SK-N-SH (cell line): ENCODE measurements around the gene HTR1D. TPM values are rescaled to one million over a fixed set of nuclear protein-coding genes. Genes with fewer than 3 reads are reported as not detected.
A peak's percentile ranks its signal among the peaks of the same experiment; 100 is the strongest.

Experiments used
- CTCF ChIA-PET: fragments of 300-600, 350-600 bp; formaldehyde crosslinking; extraction: SDS; loops from one replicate; lab custom pipeline; 2021; lab: Yijun Ruan, JAX
- POLR2A ChIA-PET: fragments of 350-600 bp; sonication (Branson Sonifier 250); formaldehyde crosslinking; extraction: SDS; loops from one replicate; lab custom pipeline; 2020; ENCODE audit warnings: antibody characterized with exemption, inconsistent platforms; lab: Yijun Ruan, JAX
- DNase-seq: peaks from one replicate; pipeline ENCODE4 v3.0.0; 2012
- H2AFZ ChIP-seq: fragments of 200-600 bp; sonication (generic); 2 replicates; pipeline ENCODE4 v1.8.1; 2016; ENCODE audit warnings: antibody characterized with exemption, mild to moderate bottlenecking, low read depth
- H3F3A ChIP-seq: fragments of 200-600 bp; sonication (generic); replicated peaks from 2 replicates; pipeline ENCODE3; 2016; ENCODE audit warnings: antibody characterized with exemption, mild to moderate bottlenecking; ENCODE audit not compliant: insufficient read depth
- H3K27ac ChIP-seq, 2 experiments: fragments of 200-500 bp in 1 of 2; fragments of 200-600 bp in 1 of 2; sonication (Bioruptor generic) in 1 of 2; sonication (generic), shearing (Covaris generic) in 1 of 2; 2 replicates each; pipeline versions ENCODE4 v1.5.1 to v1.6.1; 2014 to 2016; ENCODE audit warnings: low read depth in 2 of 2, inconsistent platforms in 1 of 2, low read length in 1 of 2, mild to moderate bottlenecking in 1 of 2, mixed read lengths in 1 of 2
- H3K27me3 ChIP-seq: fragments of 200-600 bp; sonication (generic), shearing (Covaris generic); 2 replicates; pipeline ENCODE4 v1.6.1; 2016; ENCODE audit warnings: mixed run types; ENCODE audit not compliant: insufficient read depth
- H3K36me3 ChIP-seq, 2 experiments: fragments of 200-500 bp in 1 of 2; fragments of 200-600 bp in 1 of 2; sonication (Bioruptor generic) in 1 of 2; sonication (generic) in 1 of 2; replicated peaks in 1 of 2; 2 replicates each; pipeline versions ENCODE3 to v1.5.1; 2014 to 2016; ENCODE audit warnings: low read length in 1 of 2, mild to moderate bottlenecking in 1 of 2; ENCODE audit not compliant: insufficient read depth in 2 of 2, control insufficient read depth in 1 of 2
- H3K4me1 ChIP-seq, 2 experiments: fragments of 200-500 bp in 1 of 2; fragments of 200-600 bp in 1 of 2; sonication (Bioruptor generic) in 1 of 2; sonication (generic), shearing (Covaris generic) in 1 of 2; 2 replicates each; pipeline versions ENCODE4 v1.5.1 to v1.6.1; 2014 to 2016; ENCODE audit warnings: low read depth in 1 of 2, low read length in 1 of 2, mixed run types in 1 of 2; ENCODE audit not compliant: insufficient read depth in 2 of 2, control insufficient read depth in 1 of 2
- H3K4me2 ChIP-seq: fragments of 200-600 bp; sonication (generic), shearing (Covaris generic); 2 replicates; pipeline ENCODE4 v1.6.1; 2017; ENCODE audit warnings: mixed run types
- H3K4me3 ChIP-seq, 2 experiments: fragments of 200-500 bp in 1 of 2; fragments of 200-600 bp in 1 of 2; sonication (Bioruptor generic) in 1 of 2; sonication (generic), shearing (Covaris generic) in 1 of 2; 2 replicates each; pipeline versions ENCODE4 v1.5.1 to v1.8.1; 2014 to 2016; ENCODE audit warnings: low read depth in 2 of 2, inconsistent platforms in 1 of 2, low read length in 1 of 2, mild to moderate bottlenecking in 1 of 2, mixed read lengths in 1 of 2, moderate library complexity in 1 of 2
- H3K79me2 ChIP-seq: fragments of 200-600 bp; sonication (generic); 2 replicates; pipeline ENCODE4 v1.8.1; 2017; ENCODE audit warnings: mild to moderate bottlenecking; ENCODE audit not compliant: insufficient read depth
- H3K9ac ChIP-seq: fragments of 200-600 bp; sonication (generic); 2 replicates; pipeline ENCODE4 v1.6.1; 2017; ENCODE audit warnings: mixed run types
- H3K9me2 ChIP-seq: fragments of 200-600 bp; sonication (generic); 2 replicates; pipeline ENCODE4 v1.6.1; 2017; ENCODE audit warnings: mixed run types
- H3K9me3 ChIP-seq: fragments of 200-600 bp; sonication (generic); 2 replicates; pipeline ENCODE4 v1.6.1; 2017; ENCODE audit warnings: mixed run types, mild to moderate bottlenecking, moderate library complexity
- H4K20me1 ChIP-seq: fragments of 200-600 bp; sonication (generic); 2 replicates; pipeline ENCODE4 v1.6.1; 2017; ENCODE audit warnings: mild to moderate bottlenecking, mixed run types; ENCODE audit not compliant: insufficient read depth
- CHD2 ChIP-seq: fragments of 150-350 bp; IDR thresholded peaks from 2 replicates; pipeline ENCODE4 v1.6.1; 2018; ENCODE audit warnings: low read length; ENCODE audit not compliant: partially characterized antibody
- CTCF ChIP-seq: fragments of 200-600 bp; sonication (generic); IDR thresholded peaks from 2 replicates; pipeline ENCODE4 v1.6.1; 2017; ENCODE audit warnings: antibody characterized with exemption, mild to moderate bottlenecking, moderate library complexity
- EZH2phosphoT487 ChIP-seq: fragments of 200-600 bp; sonication (generic); IDR thresholded peaks from 2 replicates; pipeline ENCODE4 v1.6.1; 2017; ENCODE audit warnings: low read depth, mixed run types, mild to moderate bottlenecking, antibody characterized with exemption, moderate library complexity, borderline replicate concordance
- FOSL2 ChIP-seq: IDR thresholded peaks from 2 replicates; pipeline ENCODE4 v1.4.0; 2012; ENCODE audit warnings: low read depth, mild to moderate bottlenecking, moderate library complexity, borderline replicate concordance
- FOXJ3 ChIP-seq: sonication (generic); formaldehyde crosslinking; IDR thresholded peaks from 2 replicates; pipeline ENCODE4 v1.5.1; 2020; ENCODE audit warnings: mild to moderate bottlenecking, missing genetic modification reagents
- FOXM1 ChIP-seq: IDR thresholded peaks from 2 replicates; pipeline ENCODE4 v1.4.0; 2012; ENCODE audit warnings: low read depth, mild to moderate bottlenecking
- GABPA ChIP-seq: IDR thresholded peaks from 2 replicates; pipeline ENCODE4 v1.4.0; 2012; ENCODE audit warnings: low read depth, mild to moderate bottlenecking
- MXI1 ChIP-seq: IDR thresholded peaks from 2 replicates; pipeline ENCODE4 v1.6.1; 2012; ENCODE audit warnings: mild to moderate bottlenecking, low read depth, low read length, improper control_type of control experiment
- NFIC ChIP-seq: IDR thresholded peaks from 2 replicates; pipeline ENCODE4 v1.4.0; 2012; ENCODE audit warnings: borderline replicate concordance
- PBX3 ChIP-seq: IDR thresholded peaks from 2 replicates; pipeline ENCODE4; 2012
- POLR2AphosphoS5 ChIP-seq: IDR thresholded peaks from 2 replicates; pipeline ENCODE4 v1.6.1; 2012; ENCODE audit warnings: low read depth, low read length
- RAD21 ChIP-seq: IDR thresholded peaks from 2 replicates; pipeline ENCODE4 v1.6.1; 2012; ENCODE audit warnings: mild to moderate bottlenecking, low read length
- RFX5 ChIP-seq: IDR thresholded peaks from 2 replicates; pipeline ENCODE4 v1.6.1; 2012; ENCODE audit warnings: mild to moderate bottlenecking, improper control_type of control experiment, low read length
- RXRA ChIP-seq: IDR thresholded peaks from 2 replicates; pipeline ENCODE4 v1.4.0; 2012; ENCODE audit warnings: low read depth, mild to moderate bottlenecking, borderline replicate concordance
- USF2 ChIP-seq: fragments of 150-350 bp; IDR thresholded peaks from 2 replicates; pipeline ENCODE4 v1.6.1; 2017; ENCODE audit warnings: antibody characterized with exemption, low read length, low read depth, borderline replicate concordance
- WGBS: methylation state at CpG from one replicate; pipeline ENCODE4 v1.1.6; 2017; ENCODE audit warnings: low lambda C conversion rate; 5-methylcytosine and 5-hydroxymethylcytosine counted together
- polyA plus RNA-seq, 3 experiments: library from polyadenylated mRNA; depleted of rRNA; stranded (reverse); fragments of >200 nt; gene quantifications; 2 replicates each; pipeline ENCODE4 v1.2.3, GENCODE V29; 2012
- TF ChIP-seq, protein P1 (sequence below): IDR thresholded peaks from 2 replicates; pipeline ENCODE4 v1.4.0; 2012; ENCODE audit warnings: low read depth, borderline replicate concordance
- TF ChIP-seq, protein P2 (sequence below): IDR thresholded peaks from 2 replicates; pipeline ENCODE4 v1.6.1; 2012; ENCODE audit warnings: mild to moderate bottlenecking, low read depth, low read length, moderate library complexity

The HTR1D gene
- polyA plus RNA-seq, 1 of the 3 experiments (the other 2 are of a cell fraction): 0.39 TPM

GRCh38 chr1:23193391-23194118 is 23.7 kb downstream of the HTR1D start:
- H3K27me3 ChIP-seq: no peaks in the 10 kb centered on the region
- no peaks in the 10 kb centered on the region for H3K36me3 ChIP-seq
- H3K79me2 ChIP-seq: no peaks in the 10 kb centered on the region
- POLR2A ChIA-PET: no interaction called here
- H4K20me1 ChIP-seq: no peaks in the 10 kb centered on the region
- H2AFZ ChIP-seq: no peak overlapping the region
- 93% methylated on average over 27 of the region's 27 CpGs for WGBS
- no peak for DNase-seq
- no peak for TF ChIP-seq RAD21
- no peak for TF ChIP-seq USF2
- TF ChIP-seq MXI1: no peak
- TF ChIP-seq NFIC: no peak
- no peak for TF ChIP-seq PBX3
- no peak for TF ChIP-seq POLR2AphosphoS5
- TF ChIP-seq CTCF: no peak
- TF ChIP-seq RXRA: no peak
- TF ChIP-seq, protein P1, sequence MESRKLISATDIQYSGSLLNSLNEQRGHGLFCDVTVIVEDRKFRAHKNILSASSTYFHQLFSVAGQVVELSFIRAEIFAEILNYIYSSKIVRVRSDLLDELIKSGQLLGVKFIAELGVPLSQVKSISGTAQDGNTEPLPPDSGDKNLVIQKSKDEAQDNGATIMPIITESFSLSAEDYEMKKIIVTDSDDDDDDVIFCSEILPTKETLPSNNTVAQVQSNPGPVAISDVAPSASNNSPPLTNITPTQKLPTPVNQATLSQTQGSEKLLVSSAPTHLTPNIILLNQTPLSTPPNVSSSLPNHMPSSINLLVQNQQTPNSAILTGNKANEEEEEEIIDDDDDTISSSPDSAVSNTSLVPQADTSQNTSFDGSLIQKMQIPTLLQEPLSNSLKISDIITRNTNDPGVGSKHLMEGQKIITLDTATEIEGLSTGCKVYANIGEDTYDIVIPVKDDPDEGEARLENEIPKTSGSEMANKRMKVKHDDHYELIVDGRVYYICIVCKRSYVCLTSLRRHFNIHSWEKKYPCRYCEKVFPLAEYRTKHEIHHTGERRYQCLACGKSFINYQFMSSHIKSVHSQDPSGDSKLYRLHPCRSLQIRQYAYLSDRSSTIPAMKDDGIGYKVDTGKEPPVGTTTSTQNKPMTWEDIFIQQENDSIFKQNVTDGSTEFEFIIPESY: no peak
- no peak for TF ChIP-seq EZH2phosphoT487
- TF ChIP-seq GABPA: no peak
- TF ChIP-seq, protein P2, sequence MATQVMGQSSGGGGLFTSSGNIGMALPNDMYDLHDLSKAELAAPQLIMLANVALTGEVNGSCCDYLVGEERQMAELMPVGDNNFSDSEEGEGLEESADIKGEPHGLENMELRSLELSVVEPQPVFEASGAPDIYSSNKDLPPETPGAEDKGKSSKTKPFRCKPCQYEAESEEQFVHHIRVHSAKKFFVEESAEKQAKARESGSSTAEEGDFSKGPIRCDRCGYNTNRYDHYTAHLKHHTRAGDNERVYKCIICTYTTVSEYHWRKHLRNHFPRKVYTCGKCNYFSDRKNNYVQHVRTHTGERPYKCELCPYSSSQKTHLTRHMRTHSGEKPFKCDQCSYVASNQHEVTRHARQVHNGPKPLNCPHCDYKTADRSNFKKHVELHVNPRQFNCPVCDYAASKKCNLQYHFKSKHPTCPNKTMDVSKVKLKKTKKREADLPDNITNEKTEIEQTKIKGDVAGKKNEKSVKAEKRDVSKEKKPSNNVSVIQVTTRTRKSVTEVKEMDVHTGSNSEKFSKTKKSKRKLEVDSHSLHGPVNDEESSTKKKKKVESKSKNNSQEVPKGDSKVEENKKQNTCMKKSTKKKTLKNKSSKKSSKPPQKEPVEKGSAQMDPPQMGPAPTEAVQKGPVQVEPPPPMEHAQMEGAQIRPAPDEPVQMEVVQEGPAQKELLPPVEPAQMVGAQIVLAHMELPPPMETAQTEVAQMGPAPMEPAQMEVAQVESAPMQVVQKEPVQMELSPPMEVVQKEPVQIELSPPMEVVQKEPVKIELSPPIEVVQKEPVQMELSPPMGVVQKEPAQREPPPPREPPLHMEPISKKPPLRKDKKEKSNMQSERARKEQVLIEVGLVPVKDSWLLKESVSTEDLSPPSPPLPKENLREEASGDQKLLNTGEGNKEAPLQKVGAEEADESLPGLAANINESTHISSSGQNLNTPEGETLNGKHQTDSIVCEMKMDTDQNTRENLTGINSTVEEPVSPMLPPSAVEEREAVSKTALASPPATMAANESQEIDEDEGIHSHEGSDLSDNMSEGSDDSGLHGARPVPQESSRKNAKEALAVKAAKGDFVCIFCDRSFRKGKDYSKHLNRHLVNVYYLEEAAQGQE: no peak
- no peak for TF ChIP-seq FOXM1
- TF ChIP-seq FOSL2: no peak
- TF ChIP-seq FOXJ3 (CRISPR knock-in tag): no peak
- TF ChIP-seq RFX5: no peak
- TF ChIP-seq CHD2: no peak
- peak overlapping the region; percentile 12; the same call in 1 of the 2 replicates for H3K4me2 ChIP-seq
- H3K27ac ChIP-seq: peak overlapping the region; percentile 19 to 93; a peak in 2 of 4 replicates
- H3K9me3 ChIP-seq: no peaks in the 10 kb centered on the region
- H3K9ac ChIP-seq: peak overlapping the region; percentile 68; the same call in 1 of the 2 replicates
- H3K9me2 ChIP-seq: no peaks in the 10 kb centered on the region
- peaks cover 44% of the 10 kb centered on the region for H3F3A ChIP-seq
- H3K4me3 ChIP-seq: no peak overlapping the region
- CTCF ChIA-PET: interaction anchor here (1.4 to 5.4 kb wide), 3 partner anchors 9 to 94 kb away, joined by 9 to 67 read pairs (median 11); no protein-coding TSS in a partner anchor
- H3K4me1 ChIP-seq: peaks cover 4 to 20% of the 10 kb centered on the region in 2 experiments; a peak in 3 of 4 replicates
